ENCODE results near the gene DTX2.
"Not testable (repeated sequence)": the region's sequence is repeated elsewhere in the genome, so short reads cannot be mapped to it uniquely, and the experiment has no call there.

DTX2 gene

DNA sequence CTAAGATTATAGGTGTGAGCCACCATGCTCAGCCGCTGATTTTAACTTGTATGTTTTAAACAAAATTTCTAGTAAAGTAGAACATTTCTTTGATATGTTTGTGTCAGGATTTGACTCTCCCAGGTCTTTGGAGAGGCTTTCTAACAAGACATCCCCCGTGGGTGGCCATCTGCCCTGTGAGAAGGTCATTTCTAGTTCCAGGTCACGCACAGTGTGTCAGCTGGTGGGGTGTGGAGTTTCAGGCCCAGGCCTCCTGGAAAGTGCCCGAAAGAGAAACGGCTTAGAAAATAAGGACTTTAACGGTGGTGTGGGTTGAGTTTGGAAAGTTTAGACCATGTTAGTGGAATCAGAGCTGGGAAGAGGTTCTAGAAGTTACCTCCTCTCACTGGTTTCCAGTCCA, 11.6 kb downstream of the DTX2 start:
- not testable (repeated sequence) for H3K27ac Mint-ChIP-seq; H3K4me1 Mint-ChIP-seq (ENCODE audit: low read depth); H3K4me3 Mint-ChIP-seq

DNA sequence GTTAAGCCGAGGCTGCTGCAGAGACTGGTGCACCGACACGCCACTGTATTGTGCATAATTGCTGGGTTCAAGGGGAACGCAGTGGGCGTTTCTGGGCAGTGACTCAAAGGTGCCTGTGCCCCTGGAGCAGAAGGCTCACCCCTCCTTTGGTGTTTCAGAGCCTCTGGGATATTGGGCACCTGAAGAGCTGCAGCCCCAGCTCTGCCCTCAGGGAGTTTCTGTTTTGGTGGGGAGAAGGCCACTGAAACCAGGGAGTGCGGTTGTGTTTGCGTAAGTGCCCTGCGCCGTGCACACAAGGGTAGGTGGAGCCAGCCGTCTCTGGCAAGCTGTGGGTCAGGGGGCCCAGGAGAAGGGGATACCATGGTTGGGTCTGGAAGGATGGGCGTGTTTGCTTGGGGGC, 14.8 kb downstream of the DTX2 start:
- not testable (repeated sequence) for H3K27me3 Mint-ChIP-seq; H3K27ac Mint-ChIP-seq; H3K4me3 Mint-ChIP-seq; H3K36me3 Mint-ChIP-seq; H3K9me3 Mint-ChIP-seq (ENCODE audit: low read depth); H3K4me1 Mint-ChIP-seq (ENCODE audit: low read depth)

More for the DNA sequence above, 11.6 kb downstream of the DTX2 start:
- not testable (repeated sequence) for H3K27me3 Mint-ChIP-seq; H3K36me3 Mint-ChIP-seq; H3K9me3 Mint-ChIP-seq (ENCODE audit: low read depth)

DNA sequence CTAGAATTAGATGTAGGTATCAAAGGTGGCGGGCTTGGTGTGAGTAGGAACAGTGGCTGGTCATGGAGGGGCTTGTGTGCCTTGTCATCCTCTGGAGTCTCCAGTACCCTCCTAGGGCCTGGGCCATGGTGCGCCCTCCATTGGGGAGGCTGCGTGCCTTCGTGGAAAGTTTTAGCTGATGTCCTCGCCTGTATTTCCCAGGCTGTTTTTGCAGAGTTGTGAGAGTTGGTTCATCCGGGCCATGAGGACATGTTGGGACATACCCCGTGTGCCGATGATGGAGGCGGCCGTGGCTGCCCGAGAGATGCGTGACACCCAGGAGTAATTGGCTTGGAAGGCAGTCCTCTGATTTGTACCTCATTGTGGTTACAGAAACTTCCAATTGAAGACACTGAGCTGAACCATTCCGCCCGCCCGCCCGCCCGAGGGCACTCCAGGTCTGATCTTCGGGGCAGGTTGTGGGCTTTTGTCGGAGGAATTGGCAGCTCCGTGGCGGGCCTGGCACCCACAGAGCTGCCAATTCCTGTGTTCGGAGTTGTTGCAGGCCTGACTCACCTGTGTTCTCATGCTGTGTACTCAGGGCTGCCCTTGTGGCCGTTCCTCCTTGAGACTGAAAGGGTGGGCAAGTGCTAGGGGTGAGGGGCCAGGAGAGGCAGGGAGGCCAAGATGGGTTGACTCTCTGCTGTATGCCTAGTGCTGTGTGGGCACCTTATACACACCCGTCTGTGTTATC, 15.4 kb downstream of the DTX2 start:
- not testable (repeated sequence) for H3K27me3 Mint-ChIP-seq; H3K27ac Mint-ChIP-seq; H3K4me3 Mint-ChIP-seq; H3K4me1 Mint-ChIP-seq (ENCODE audit: low read depth); H3K36me3 Mint-ChIP-seq; H3K9me3 Mint-ChIP-seq (ENCODE audit: low read depth)

DNA sequence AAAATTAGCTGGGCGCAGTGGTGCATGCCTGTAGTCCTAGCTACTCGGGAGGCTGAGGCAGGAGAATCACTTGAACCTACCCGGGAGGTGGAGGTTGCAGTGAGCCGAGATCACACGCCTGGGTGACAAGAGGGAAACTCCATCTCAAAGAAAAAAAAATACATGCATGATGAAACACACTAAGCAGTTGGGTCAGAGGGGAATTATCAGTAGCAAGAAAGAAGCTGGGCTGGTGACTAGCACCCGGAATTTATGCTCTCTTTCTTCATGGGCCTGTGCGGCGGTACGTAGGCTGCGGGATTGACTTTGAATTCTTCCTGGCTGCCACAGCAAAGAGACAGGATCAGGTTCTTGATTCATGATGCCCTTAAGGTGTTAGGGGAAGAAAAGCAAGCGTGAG, 18.1 kb downstream of the DTX2 start:
- not testable (repeated sequence) for H3K4me3 Mint-ChIP-seq; H3K9me3 Mint-ChIP-seq (ENCODE audit: low read depth); H3K27me3 Mint-ChIP-seq; H3K36me3 Mint-ChIP-seq; H3K27ac Mint-ChIP-seq; H3K4me1 Mint-ChIP-seq (ENCODE audit: low read depth)

DNA sequence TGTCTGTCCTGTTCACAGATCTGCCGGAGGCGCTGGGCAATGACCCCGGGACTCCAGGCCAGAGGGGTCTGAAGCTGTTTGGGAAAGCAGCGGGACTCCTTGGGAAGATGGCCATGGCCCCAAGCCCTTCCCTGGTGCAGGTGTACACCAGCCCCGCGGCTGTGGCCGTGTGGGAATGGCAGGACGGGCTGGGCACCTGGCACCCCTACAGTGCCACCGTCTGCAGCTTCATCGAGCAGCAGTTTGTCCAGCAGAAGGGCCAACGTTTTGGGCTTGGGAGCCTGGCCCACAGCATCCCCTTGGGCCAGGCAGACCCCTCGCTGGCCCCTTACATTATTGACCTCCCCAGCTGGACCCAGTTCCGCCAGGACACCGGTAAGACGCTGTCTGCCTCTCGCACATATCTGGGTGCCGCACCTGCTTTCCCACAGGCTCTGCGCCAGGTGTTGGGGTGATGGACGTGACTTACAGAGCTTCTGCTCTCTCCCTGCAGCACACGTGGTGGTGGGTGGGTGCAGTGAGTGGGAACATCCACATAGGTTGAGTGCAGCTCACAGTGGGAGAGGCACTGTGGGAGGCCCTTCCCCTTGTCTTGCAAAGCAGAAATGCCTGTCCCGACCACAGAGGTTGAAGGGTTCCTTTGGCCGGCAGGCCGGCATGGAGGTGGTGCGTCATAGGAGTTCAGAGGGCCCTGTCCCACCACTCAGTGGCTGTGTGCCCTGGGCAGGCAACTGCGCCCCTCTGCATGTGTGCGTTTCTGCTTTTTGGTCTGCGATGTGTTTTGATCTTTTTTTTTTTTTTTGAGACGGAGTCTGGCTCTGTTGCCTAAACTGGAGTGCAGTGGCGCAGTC, 19.1 kb downstream of the DTX2 start:
- not testable (repeated sequence) for H3K27ac Mint-ChIP-seq; H3K9me3 Mint-ChIP-seq (ENCODE audit: low read depth); H3K36me3 Mint-ChIP-seq; H3K27me3 Mint-ChIP-seq; H3K4me1 Mint-ChIP-seq (ENCODE audit: low read depth); H3K4me3 Mint-ChIP-seq

DNA sequence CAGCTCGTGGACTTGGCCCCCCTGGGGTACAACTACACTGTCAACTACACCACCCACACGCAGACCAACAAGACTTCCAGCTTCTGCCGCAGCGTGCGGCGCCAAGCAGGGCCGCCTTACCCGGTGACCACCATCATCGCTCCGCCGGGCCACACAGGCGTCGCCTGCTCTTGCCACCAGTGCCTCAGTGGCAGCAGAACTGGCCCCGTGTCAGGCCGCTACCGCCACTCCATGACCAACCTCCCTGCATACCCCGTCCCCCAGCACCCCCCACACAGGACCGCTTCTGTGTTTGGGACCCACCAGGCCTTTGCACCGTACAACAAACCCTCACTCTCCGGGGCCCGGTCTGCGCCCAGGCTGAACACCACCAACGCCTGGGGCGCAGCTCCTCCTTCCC, 21.2 kb downstream of the DTX2 start:
- not testable (repeated sequence) for H3K36me3 Mint-ChIP-seq; H3K27ac Mint-ChIP-seq; H3K9me3 Mint-ChIP-seq (ENCODE audit: low read depth); H3K27me3 Mint-ChIP-seq; H3K4me3 Mint-ChIP-seq; H3K4me1 Mint-ChIP-seq (ENCODE audit: low read depth)

DNA sequence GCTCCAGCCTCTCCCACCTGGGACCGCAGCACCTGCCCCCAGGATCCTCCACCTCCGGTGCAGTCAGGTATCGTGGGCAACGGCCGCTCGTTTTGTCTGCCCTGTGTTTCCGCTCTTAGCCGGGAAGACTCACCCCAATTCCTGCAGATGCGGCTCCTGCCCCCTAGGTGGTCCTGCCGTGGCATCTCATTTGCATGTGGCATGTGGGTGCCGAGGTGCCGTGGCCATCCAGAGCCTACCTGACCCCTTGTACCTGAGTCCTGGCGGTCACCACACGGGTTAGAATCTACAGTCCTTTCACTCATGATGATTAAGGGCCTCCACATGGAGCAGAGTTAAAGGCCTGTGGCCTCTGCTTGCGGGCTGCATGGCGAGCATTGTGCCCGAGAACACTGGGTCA, 21.6 kb downstream of the DTX2 start:
- not testable (repeated sequence) for H3K4me1 Mint-ChIP-seq (ENCODE audit: low read depth); H3K27me3 Mint-ChIP-seq; H3K36me3 Mint-ChIP-seq; H3K9me3 Mint-ChIP-seq (ENCODE audit: low read depth); H3K27ac Mint-ChIP-seq; H3K4me3 Mint-ChIP-seq

DNA sequence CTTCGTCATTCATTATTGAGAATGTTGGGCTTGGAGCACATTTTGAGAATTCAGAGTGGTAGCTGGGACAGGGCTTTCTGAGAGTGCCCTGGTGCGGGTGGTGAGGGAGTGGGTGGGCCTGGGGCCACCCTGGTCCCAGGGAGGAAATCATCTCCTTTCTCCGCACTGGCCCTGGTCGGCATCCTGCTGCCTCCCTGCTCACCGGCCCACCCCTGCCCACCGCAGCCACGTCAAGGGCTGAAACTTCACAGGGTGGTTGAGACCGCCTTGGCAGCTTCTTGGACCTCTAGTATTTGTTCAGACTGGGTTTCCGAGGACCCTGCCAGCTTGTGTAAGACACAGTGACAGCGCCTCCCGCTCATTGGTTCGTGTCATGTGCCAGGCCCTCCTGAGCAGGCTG, 22.9 kb downstream of the DTX2 start:
- not testable (repeated sequence) for H3K27me3 Mint-ChIP-seq; H3K9me3 Mint-ChIP-seq (ENCODE audit: low read depth); H3K36me3 Mint-ChIP-seq; H3K27ac Mint-ChIP-seq; H3K4me3 Mint-ChIP-seq; H3K4me1 Mint-ChIP-seq (ENCODE audit: low read depth)

DNA sequence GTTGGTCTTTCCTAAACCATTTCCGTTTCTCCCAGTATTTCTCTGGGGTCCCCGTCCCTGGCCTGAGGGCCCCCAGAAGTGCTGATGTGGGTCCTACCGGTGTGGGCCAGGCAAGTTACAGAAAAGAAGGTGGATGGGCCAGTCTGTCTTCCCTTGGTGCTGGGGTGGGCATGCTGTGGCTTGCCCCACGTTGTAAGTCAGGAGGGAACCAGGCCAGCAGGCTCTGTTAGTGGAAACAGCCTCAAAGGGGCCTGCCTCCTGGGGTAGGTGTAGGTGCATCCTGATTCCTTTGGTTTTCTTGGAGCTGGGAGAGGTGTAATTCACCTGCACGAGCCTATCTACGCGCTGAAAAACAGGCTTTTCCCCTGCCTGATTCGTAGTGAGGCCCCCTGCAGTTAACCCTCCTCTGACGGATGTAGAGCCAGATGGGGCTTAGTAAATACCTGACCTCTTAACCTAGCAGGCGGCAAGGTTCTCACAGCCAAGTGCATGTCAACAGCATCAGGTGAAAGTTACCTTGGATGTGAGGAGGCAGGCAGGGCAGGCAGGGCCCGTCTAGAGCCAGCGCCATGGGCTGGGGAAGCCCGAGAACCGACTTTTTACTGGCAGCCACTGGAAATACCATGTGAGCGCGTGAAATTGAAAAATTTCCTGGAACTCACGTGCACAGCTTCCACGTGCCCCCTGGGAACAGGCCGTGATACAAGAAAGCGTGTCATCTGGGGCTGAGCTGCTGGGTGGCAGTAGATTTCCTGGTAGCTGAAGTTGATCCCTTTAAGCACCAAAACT, 24.5 kb downstream of the DTX2 start:
- not testable (repeated sequence) for H3K27me3 Mint-ChIP-seq; H3K4me1 Mint-ChIP-seq (ENCODE audit: low read depth); H3K27ac Mint-ChIP-seq; H3K4me3 Mint-ChIP-seq; H3K9me3 Mint-ChIP-seq (ENCODE audit: low read depth); H3K36me3 Mint-ChIP-seq

DNA sequence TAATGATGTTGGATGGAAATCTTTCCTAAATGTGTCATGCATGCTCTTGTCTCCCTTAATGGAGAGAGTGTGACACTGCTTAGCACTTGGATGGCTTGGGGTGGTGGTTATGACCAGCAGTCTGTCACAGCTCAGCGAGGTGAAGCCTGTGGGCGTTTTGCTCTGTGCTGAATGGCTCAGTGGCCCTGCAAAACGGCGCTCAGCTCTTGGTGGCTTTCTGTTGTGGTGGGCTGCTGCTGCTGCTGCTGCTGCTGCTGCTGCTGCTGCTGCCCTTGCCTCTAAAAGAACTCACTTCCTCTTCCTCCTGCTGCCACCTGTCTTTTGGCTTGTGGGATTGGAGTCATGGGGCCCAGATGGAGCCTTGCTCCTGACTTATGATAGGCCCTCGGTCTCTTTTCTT, 25.1 kb downstream of the DTX2 start:
- H3K27me3 Mint-ChIP-seq; H3K36me3 Mint-ChIP-seq; H3K9me3 Mint-ChIP-seq (ENCODE audit: low read depth); H3K4me1 Mint-ChIP-seq (ENCODE audit: low read depth); H3K4me3 Mint-ChIP-seq: not testable (repeated sequence)
- H3K27ac Mint-ChIP-seq, result peak overlapping the region; percentile 76

DNA sequence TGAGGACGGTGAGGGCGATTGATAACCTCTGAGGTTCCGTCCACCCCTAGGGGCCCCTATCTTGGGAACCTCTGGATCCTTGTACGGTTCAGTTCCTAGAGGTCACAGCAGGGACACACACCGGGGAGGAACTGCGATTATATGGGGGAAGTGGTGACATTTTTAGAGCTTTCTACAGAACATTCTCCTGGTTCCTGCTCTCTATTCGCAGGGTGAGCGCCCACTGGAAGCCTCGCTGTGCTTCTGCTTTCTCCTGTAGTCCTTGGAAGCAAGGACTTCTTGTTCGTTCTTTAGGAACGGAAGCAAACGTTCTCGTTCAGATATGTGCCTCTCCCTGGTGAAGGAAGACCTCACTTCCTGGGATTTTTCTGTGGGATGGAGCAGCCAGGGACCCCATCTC, 26.5 kb downstream of the DTX2 start:
- H3K9me3 Mint-ChIP-seq (ENCODE audit: low read depth); H3K36me3 Mint-ChIP-seq; H3K27me3 Mint-ChIP-seq; H3K4me3 Mint-ChIP-seq; H3K4me1 Mint-ChIP-seq (ENCODE audit: low read depth); H3K27ac Mint-ChIP-seq: not testable (repeated sequence)

DNA sequence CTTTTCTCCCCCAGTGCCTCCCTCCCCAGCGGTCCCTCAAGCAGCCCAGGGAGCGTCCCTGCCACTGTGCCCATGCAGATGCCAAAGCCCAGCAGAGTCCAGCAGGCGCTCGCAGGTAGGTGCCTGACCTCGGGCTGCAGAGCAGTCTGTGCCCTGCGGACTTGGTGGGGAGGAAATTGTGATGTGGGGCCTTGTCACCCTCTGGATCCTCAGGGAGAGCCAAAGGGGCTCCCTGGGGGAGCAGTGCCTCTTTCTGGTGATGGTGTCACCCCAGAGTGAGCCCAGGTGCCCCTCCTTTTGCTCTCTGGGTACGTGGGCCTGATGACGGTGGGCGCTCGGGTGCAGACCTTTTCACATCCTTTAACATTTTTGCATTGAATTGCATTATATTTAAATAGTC, 30.6 kb downstream of the DTX2 start:
- H3K9me3 Mint-ChIP-seq (ENCODE audit: low read depth); H3K4me3 Mint-ChIP-seq; H3K36me3 Mint-ChIP-seq; H3K27ac Mint-ChIP-seq; H3K27me3 Mint-ChIP-seq; H3K4me1 Mint-ChIP-seq (ENCODE audit: low read depth): not testable (repeated sequence)

DNA sequence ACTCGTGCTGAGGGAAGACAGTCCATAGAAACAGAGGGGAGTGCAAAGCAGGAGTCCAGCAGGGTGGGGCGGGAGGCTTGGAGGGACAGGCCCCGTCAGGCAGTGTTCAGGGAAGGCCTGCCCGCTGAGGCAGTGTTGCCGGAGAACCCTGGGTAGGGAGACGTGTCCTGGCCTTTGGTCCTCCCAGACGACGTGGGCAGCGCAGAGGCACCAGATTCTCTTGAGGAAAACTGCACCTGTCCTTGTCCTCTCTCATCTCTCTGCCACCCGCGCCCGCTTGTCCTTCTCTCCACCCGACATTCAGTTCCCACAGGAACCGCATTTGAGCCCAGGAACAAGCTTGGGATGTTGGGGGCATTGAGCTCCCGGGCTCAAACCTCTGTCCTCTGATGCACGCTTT, 34.2 kb downstream of the DTX2 start:
- not testable (repeated sequence) for H3K9me3 Mint-ChIP-seq (ENCODE audit: low read depth); H3K4me1 Mint-ChIP-seq (ENCODE audit: low read depth); H3K36me3 Mint-ChIP-seq; H3K27me3 Mint-ChIP-seq; H3K4me3 Mint-ChIP-seq; H3K27ac Mint-ChIP-seq

DNA sequence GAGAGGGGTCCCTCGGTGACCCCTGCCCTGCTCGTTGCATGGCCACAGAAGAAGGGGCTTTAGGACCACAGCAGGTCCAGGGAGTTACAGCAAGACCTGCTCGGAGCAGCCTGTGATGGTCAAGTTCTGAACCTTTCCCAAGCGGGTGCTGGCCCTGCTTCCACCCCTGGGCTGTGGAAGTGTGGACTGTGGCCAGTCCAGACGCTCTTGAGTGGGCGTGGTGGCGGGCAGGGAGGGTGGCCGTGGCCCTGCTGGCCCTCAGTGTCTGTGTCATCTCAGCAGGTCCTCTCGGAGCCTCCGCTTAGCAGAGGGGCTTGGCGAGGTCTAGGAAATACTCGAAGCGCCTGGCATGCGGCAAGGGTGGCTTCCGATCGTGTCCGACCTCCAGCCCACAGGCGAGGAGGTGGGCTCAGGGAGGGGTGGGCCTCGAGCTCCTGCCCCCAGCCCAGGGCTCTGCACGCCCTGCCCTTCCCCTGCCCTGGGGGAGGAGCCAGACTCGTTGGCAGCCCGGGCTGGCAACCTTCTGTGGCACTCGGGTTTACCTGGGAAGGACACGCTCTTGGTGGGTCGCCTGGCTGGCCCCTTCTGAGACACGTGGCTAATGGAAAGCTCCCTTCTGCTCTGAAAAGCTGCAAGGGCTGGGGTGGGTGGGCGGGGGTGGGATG, 36.5 kb downstream of the DTX2 start:
- not testable (repeated sequence) for H3K4me3 Mint-ChIP-seq; H3K27me3 Mint-ChIP-seq; H3K9me3 Mint-ChIP-seq (ENCODE audit: low read depth); H3K4me1 Mint-ChIP-seq (ENCODE audit: low read depth); H3K27ac Mint-ChIP-seq; H3K36me3 Mint-ChIP-seq

DNA sequence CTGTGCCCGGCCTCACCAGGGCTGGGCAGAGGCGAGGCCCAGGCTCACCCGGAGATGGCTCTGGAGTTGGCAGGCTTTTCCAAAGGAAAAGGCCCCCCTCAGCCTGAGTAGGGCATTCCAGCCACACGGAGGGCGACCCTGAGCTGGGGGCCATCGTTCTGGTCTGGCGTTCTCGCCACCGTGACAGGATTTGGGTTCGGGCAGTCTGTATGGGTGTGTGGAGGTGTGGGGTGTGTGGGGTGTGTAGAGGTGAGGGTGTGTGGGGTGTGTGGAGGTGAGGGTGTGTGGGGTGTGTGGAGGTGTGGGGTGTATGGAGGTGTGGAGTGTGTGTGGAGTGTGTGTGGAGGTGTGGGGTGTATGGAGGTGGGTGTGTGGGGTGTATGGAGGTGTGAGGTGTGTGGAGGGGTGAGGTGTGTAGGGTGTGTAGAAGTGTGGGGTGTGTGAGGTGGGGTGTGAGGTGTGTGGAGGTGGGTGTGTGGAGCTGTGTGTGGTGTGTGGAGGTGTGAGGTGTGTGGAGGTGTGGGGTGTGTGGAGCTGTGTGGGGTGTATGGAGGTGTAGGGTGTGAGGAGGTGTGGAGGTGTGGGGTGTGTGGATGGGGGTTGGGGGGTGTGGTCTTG, 37.2 kb downstream of the DTX2 start:
- H3K9me3 Mint-ChIP-seq (ENCODE audit: low read depth); H3K4me1 Mint-ChIP-seq (ENCODE audit: low read depth); H3K27ac Mint-ChIP-seq; H3K4me3 Mint-ChIP-seq; H3K27me3 Mint-ChIP-seq; H3K36me3 Mint-ChIP-seq: not testable (repeated sequence)
